NCI-H524 treated with DMSO at 0.1 percent for 48 hours (cell line): ENCODE data around the gene AATK.

Source experiments
- DNase-seq: peaks from one replicate; lab custom pipeline; 2025; lab: John Stamatoyannopoulos, UW

The AATK gene

GRCh38 chr17:81143200-81143527 lies 22.9 kb downstream of the AATK start:
- DNase-seq, result no peak

- DNase-seq, result peak; percentile 46
Observed at GRCh38 chr17:81142301-81143199, 23.5 kb downstream of the AATK start.

GRCh38 chr17:81140695-81141094 lies 25.3 kb downstream of the AATK start:
- no peak for DNase-seq

GRCh38 chr17:81140018-81140417 lies 26.0 kb downstream of the AATK start:
- no peak for DNase-seq

- DNase-seq, result no peak
Observed at GRCh38 chr17:81139428-81139827, 26.6 kb downstream of the AATK start.

GRCh38 chr17:81138500-81138899 lies 27.5 kb downstream of the AATK start:
- no peak for DNase-seq

GRCh38 chr17:81138083-81138482 lies 27.9 kb downstream of the AATK start:
- DNase-seq, result no peak

GRCh38 chr17:81137248-81137647 lies 28.8 kb downstream of the AATK start:
- no peak for DNase-seq

- no peak for DNase-seq
Observed at GRCh38 chr17:81136366-81136765, 29.7 kb downstream of the AATK start.

- DNase-seq, result peak; percentile 96
Observed at GRCh38 chr17:81135505-81136278, 30.3 kb downstream of the AATK start.

GRCh38 chr17:81134064-81134781 lies 31.8 kb downstream of the AATK start:
- no peak for DNase-seq

GRCh38 chr17:81132770-81133723 lies 33.0 kb downstream of the AATK start:
- DNase-seq, result no peak

- DNase-seq, result no peak
Observed at GRCh38 chr17:81132197-81132540, 33.9 kb downstream of the AATK start.

- DNase-seq, result no peak
Observed at GRCh38 chr17:81131486-81132196, 34.4 kb downstream of the AATK start.

GRCh38 chr17:81130385-81131361 lies 35.3 kb downstream of the AATK start:
- no peak for DNase-seq

GRCh38 chr17:81129711-81130367 lies 36.2 kb downstream of the AATK start:
- no peak for DNase-seq

- no peak for DNase-seq
Observed at GRCh38 chr17:81129289-81129688, 36.7 kb downstream of the AATK start.

GRCh38 chr17:81128774-81129173 lies 37.2 kb downstream of the AATK start:
- no peak for DNase-seq

- DNase-seq, result no peak
Observed at GRCh38 chr17:81128338-81128737, 37.7 kb downstream of the AATK start.
